Ovary (tissue), 3 donors: ENCODE data around the gene TNK1.

Source experiments
- CTCF ChIP-seq, 3 donors: fragments of 450-650 bp in 2 of 3; fragments of 200-600 bp in 1 of 3; IDR thresholded peaks; one replicate each; pipeline versions ENCODE4 v1.5.1 to v1.8.0; 2016 to 2022; ENCODE audit warnings: antibody characterized with exemption in 3 of 3, mild to moderate bottlenecking in 1 of 3
- EP300 ChIP-seq: sonication (generic); formaldehyde crosslinking; IDR thresholded peaks from one replicate; pipeline ENCODE4 v1.6.1; 2017; ENCODE audit warnings: antibody characterized with exemption
- POLR2A ChIP-seq: fragments of 450-650 bp; IDR thresholded peaks from one replicate; pipeline ENCODE4 v1.6.1; 2017; ENCODE audit warnings: antibody characterized with exemption, mild to moderate bottlenecking, moderate library complexity
- donor health status: DM: no; HTN: no; CAD: no.

GRCh38 chr17:7383371-7383741 is 2.5 kb downstream of the TNK1 start:
- TF ChIP-seq POLR2A (no peak), CTCF (IDR thresholded peaks at IDR 0.05) (no peak), EP300 (no peak)
